Measurements from ENCODE around the gene UBE2D2. TPM values are rescaled to one million over a fixed set of nuclear protein-coding genes. Genes with fewer than 3 reads are reported as not detected.

Gene UBE2D2
- total RNA-seq, 1 donor from 2014 or later, result 127 TPM

DNA sequence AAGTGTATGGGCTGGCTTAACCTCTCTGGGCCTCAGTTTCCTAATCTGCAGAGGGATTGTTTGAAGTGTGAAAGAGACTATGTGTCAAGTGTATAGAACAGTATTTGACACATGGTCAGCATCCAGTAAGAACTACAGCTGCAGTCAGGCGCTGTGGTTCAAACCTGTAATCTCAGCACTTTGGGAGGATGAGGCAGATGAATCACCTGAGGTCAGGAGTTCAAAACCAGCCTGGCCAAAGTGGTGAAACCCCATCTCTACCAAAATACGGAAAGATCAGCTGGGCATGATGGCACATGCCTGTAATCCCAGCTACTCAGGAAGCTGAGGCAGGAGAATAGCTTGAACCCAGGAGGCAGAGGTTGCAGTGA, 46.7 kb upstream of the UBE2D2 start:
- Mint-ChIP-seq H3K4me1 (ENCODE audit: unreplicated experiment) (peaks cover 11% of the 10 kb centered on the region), H3K9me3 (ENCODE audit: unreplicated experiment) (no peaks in the 10 kb centered on the region), H3K4me3 (ENCODE audit: unreplicated experiment) (no peak overlapping the region), H3K36me3 (ENCODE audit: unreplicated experiment) (no peaks in the 10 kb centered on the region), H3K27me3 (ENCODE audit: unreplicated experiment) (no peaks in the 10 kb centered on the region), H3K27ac (ENCODE audit: unreplicated experiment) (no peak overlapping the region)
- no peak for DNase-seq (ENCODE audit: extremely low spot score, unreplicated experiment)
- TF ChIP-seq, protein P1, sequence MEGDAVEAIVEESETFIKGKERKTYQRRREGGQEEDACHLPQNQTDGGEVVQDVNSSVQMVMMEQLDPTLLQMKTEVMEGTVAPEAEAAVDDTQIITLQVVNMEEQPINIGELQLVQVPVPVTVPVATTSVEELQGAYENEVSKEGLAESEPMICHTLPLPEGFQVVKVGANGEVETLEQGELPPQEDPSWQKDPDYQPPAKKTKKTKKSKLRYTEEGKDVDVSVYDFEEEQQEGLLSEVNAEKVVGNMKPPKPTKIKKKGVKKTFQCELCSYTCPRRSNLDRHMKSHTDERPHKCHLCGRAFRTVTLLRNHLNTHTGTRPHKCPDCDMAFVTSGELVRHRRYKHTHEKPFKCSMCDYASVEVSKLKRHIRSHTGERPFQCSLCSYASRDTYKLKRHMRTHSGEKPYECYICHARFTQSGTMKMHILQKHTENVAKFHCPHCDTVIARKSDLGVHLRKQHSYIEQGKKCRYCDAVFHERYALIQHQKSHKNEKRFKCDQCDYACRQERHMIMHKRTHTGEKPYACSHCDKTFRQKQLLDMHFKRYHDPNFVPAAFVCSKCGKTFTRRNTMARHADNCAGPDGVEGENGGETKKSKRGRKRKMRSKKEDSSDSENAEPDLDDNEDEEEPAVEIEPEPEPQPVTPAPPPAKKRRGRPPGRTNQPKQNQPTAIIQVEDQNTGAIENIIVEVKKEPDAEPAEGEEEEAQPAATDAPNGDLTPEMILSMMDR (IDR thresholded peaks at IDR 0.05), result no peak

DNA sequence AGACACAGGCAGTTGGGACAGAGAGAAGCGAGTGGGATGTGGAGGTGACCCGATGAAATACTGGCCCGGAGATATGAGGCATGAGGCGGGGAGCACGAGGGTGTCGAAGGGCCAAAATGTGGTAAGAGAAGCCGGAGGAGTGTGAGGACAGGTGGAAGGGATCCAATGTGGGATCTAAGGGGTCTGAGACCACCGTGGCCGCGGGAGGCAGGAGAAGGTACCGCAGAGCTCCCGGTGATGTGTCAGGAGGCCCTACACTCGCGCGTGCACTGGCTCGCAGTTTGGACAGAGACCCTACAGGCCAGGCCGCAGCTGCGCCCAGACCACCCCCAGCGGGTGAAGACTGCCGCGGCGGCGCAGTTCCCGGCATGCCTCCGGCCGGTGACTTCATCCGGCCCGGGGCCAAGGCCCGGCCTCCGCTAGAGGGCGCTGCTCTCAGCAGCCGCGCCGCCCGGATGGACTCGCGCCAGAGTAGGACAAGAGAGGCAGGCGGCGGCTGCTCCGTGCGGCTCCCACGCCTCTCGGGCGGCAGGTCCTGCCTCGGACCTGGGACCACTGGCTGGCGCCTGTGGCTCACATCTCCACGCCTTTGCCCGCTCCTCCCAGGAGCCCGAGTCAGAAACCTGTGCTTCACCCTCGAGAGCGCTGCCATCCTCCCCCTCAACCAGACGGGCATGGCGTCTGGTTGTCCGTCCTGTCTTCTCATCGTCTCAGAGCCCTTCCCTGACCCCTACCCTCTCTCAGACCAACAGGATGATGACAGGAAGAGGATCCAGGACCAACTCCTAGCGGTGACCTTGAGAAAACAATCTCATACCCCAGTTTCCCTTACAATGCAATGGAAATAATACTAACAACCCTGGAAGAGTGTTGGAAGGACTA, 43.2 kb upstream of the UBE2D2 start:
- TF ChIP-seq, protein P1 (IDR thresholded peaks at IDR 0.05), result peak; percentile 97
- Mint-ChIP-seq H3K27ac (ENCODE audit: unreplicated experiment) (peak overlapping the region; percentile 93), H3K27me3 (ENCODE audit: unreplicated experiment) (no peaks in the 10 kb centered on the region), H3K4me3 (ENCODE audit: unreplicated experiment) (peak overlapping the region; percentile 81), H3K36me3 (ENCODE audit: unreplicated experiment) (no peaks in the 10 kb centered on the region), H3K4me1 (ENCODE audit: unreplicated experiment) (peaks cover 11% of the 10 kb centered on the region), H3K9me3 (ENCODE audit: unreplicated experiment) (no peaks in the 10 kb centered on the region)
- peak; percentile 98 for DNase-seq (ENCODE audit: extremely low spot score, unreplicated experiment)

DNA sequence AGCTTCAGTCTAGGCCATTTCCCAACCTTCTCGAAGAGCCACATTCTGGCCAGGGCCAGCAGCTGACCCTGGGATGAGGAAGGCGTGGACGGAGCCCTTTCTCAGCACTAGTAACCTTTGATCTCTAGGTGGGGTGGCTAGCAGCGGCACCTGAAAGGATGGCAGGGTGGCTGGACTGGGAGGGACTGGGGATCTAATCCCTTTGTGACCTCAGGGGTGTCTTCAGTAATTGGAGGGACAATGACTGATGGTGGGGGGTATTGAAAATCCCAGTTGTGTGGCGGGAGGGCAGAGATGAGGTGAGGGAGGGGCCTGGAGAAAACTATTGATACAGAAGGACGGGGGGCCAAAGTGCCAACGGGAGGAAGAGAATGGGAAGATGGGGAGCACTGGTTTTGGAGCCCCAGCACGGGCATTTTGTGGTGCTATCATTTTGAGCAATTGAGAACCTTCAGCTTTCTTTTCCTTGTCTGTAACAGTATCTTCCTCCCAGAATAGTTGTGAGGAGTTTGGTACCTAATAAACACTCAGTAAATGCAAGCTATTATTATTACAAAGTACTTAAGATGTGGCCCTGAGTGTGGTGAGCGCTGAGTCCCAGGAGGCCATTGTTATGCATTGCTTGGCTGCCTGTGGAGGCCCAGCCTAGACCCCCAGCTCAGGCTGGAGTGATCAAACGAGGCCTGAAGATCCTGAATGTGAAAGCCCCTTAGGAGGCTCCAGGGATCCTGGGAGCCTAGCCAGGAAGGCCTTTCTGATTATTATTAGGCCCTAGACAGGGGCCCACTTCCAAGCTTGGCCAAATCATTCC, 37.3 kb upstream of the UBE2D2 start:
- Mint-ChIP-seq H3K4me3 (ENCODE audit: unreplicated experiment) (no peak overlapping the region), H3K9me3 (ENCODE audit: unreplicated experiment) (no peaks in the 10 kb centered on the region), H3K4me1 (ENCODE audit: unreplicated experiment) (peaks cover 9% of the 10 kb centered on the region), H3K27me3 (ENCODE audit: unreplicated experiment) (no peaks in the 10 kb centered on the region), H3K27ac (ENCODE audit: unreplicated experiment) (no peak overlapping the region), H3K36me3 (ENCODE audit: unreplicated experiment) (no peaks in the 10 kb centered on the region)
- TF ChIP-seq, protein P1 (IDR thresholded peaks at IDR 0.05), result no peak
- DNase-seq (ENCODE audit: extremely low spot score, unreplicated experiment), result no peak

DNA sequence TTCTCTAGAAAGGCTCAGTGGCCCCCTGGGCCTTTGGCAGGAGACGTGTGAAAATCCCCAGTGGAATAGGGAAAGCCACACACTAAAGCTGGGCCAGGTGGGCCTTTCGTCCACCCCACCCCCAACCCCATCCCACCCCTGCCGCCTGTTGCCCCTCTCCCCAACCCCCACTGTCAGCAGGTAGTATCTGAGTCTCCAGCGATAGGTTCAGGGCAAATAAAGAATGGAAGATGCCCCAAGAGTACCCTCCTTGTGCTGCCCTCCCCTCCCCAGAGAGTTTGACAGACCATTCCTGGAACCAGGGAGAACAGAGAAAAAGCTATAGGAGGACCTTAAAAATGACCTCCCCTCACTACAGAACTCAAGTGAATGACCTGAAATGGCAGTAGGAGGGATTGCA, 36.7 kb upstream of the UBE2D2 start:
- no peaks in the 10 kb centered on the region for H3K36me3 Mint-ChIP-seq (ENCODE audit: unreplicated experiment)
- TF ChIP-seq, protein P1 (IDR thresholded peaks at IDR 0.05), result no peak
- no peaks in the 10 kb centered on the region for H3K27me3 Mint-ChIP-seq (ENCODE audit: unreplicated experiment)
- H3K27ac Mint-ChIP-seq (ENCODE audit: unreplicated experiment), result no peak overlapping the region
- H3K4me3 Mint-ChIP-seq (ENCODE audit: unreplicated experiment), result no peak overlapping the region
- no peak for DNase-seq (ENCODE audit: extremely low spot score, unreplicated experiment)
- H3K4me1 Mint-ChIP-seq (ENCODE audit: unreplicated experiment), result peaks cover 9% of the 10 kb centered on the region
- no peaks in the 10 kb centered on the region for H3K9me3 Mint-ChIP-seq (ENCODE audit: unreplicated experiment)
